PC-3 (cell line): ENCODE data around the gene KANK4. TPM values are rescaled to one million over a fixed set of nuclear protein-coding genes. Genes with fewer than 3 reads are reported as not detected.

Source experiments
- ATAC-seq: fragments of 200-7000 bp; cut with Tn5 transposase; 2 replicates; pipeline ENCODE4 v1.9.1; 2020; ENCODE audit warnings: mild to moderate bottlenecking, moderate library complexity
- BruUV-seq: library from RNA; stranded (reverse); fragments of 400-500 nt; replicated peaks from 2 replicates; lab custom pipeline; 2021; lab: Mats Ljungman, UMichigan
- CTCF ChIA-PET: fragments of 300-600 bp; sonication (Branson Sonifier 250); formaldehyde crosslinking; loops from one replicate; lab custom pipeline; 2022; ENCODE audit warnings: antibody characterized with exemption; lab: Charles Lee
- POLR2A ChIA-PET: fragments of 300-600 bp; sonication (Branson Sonifier 250); formaldehyde crosslinking; loops from one replicate; lab custom pipeline; 2022; ENCODE audit warnings: antibody characterized with exemption; ENCODE audit not compliant: unreplicated experiment; lab: Charles Lee
- DNase-seq: peaks from one replicate; pipeline ENCODE4 v3.0.0-alpha.2; 2015
- H2AFZ ChIP-seq: fragments of 300-600 bp; sonication (generic); 2 replicates; pipeline ENCODE4 v1.6.0; 2016; ENCODE audit warnings: antibody characterized with exemption, low read length
- H3F3A ChIP-seq: fragments of 300-600 bp; sonication (generic); one replicate; pipeline ENCODE4 v1.6.0; 2017; ENCODE audit warnings: antibody characterized with exemption, low read length, control low read depth, mild to moderate bottlenecking; ENCODE audit not compliant: unreplicated experiment
- H3K27ac ChIP-seq: fragments of 300-600 bp; sonication (generic); 2 replicates; pipeline ENCODE4 v1.5.1; 2016; ENCODE audit warnings: mild to moderate bottlenecking, low read length
- H3K27me3 ChIP-seq: fragments of 300-600 bp; sonication (generic); 2 replicates; pipeline ENCODE4 v1.6.1; 2016; ENCODE audit warnings: low read length, mixed read lengths
- H3K36me3 ChIP-seq: fragments of 300-600 bp; sonication (generic); 2 replicates; pipeline ENCODE4 v1.6.1; 2016; ENCODE audit warnings: low read depth, mixed run types, low read length, mixed read lengths
- H3K4me1 ChIP-seq: fragments of 300-600 bp; sonication (generic); 2 replicates; pipeline ENCODE4 v1.5.1; 2016; ENCODE audit warnings: low read length; ENCODE audit not compliant: insufficient read depth
- H3K4me2 ChIP-seq: fragments of 300-600 bp; sonication (generic); 2 replicates; pipeline ENCODE4 v1.6.0; 2016; ENCODE audit warnings: low read length
- H3K4me3 ChIP-seq: fragments of 300-600 bp; sonication (generic); 2 replicates; pipeline ENCODE4 v1.5.1; 2016; ENCODE audit warnings: mild to moderate bottlenecking, low read length, mixed read lengths
- H3K79me2 ChIP-seq: fragments of 300-600 bp; sonication (generic); 2 replicates; pipeline ENCODE4 v1.6.1; 2017; ENCODE audit warnings: low read length, mixed read lengths
- H3K9ac ChIP-seq: fragments of 300-600 bp; sonication (generic); 2 replicates; pipeline ENCODE4 v1.6.0; 2016; ENCODE audit warnings: mild to moderate bottlenecking, low read length
- H3K9me2 ChIP-seq: fragments of 300-600 bp; sonication (generic); replicated peaks from 2 replicates; pipeline ENCODE4 v1.6.1; 2016; ENCODE audit warnings: mixed run types, low read length, mixed read lengths
- H3K9me3 ChIP-seq: fragments of 300-600 bp; sonication (generic); 2 replicates; pipeline ENCODE4 v1.6.1; 2016; ENCODE audit warnings: low read length, mixed read lengths
- H4K20me1 ChIP-seq: fragments of 300-600 bp; sonication (generic); 2 replicates; pipeline ENCODE4 v1.6.1; 2016; ENCODE audit warnings: low read length, mixed read lengths
- EZH2 ChIP-seq: fragments of 300-600 bp; sonication (generic); IDR thresholded peaks from one replicate; pipeline ENCODE4 v1.6.1; 2017; ENCODE audit warnings: antibody characterized with exemption, mild to moderate bottlenecking, low read length; ENCODE audit not compliant: unreplicated experiment
- EZH2phosphoT487 ChIP-seq: fragments of 300-600 bp; sonication (generic); IDR thresholded peaks from 2 replicates; pipeline ENCODE4 v1.6.1; 2018; ENCODE audit warnings: mild to moderate bottlenecking, antibody characterized with exemption, low read length, borderline replicate concordance
- intact Hi-C: fragments of 100-400 bp; cut with micrococcal nuclease; formaldehyde crosslinking; loops from 2 replicates; pipeline ENCODE4 v1.9.0; 2023
- total RNA-seq: library from RNA; depleted of rRNA; stranded (reverse); fragments of >200 nt; gene quantifications from 2 replicates; pipeline ENCODE4 v1.2.3, GENCODE V29; 2014
- TF ChIP-seq, protein P1 (sequence below): fragments of 300-600 bp; sonication (generic); conservative IDR thresholded peaks from 2 replicates; pipeline ENCODE4 v1.5.1; 2017; ENCODE audit warnings: antibody characterized with exemption, low read depth, mild to moderate bottlenecking, low read length

Gene KANK4
- total RNA-seq, 1 experiment from 2014 or later: not detected

DNA sequence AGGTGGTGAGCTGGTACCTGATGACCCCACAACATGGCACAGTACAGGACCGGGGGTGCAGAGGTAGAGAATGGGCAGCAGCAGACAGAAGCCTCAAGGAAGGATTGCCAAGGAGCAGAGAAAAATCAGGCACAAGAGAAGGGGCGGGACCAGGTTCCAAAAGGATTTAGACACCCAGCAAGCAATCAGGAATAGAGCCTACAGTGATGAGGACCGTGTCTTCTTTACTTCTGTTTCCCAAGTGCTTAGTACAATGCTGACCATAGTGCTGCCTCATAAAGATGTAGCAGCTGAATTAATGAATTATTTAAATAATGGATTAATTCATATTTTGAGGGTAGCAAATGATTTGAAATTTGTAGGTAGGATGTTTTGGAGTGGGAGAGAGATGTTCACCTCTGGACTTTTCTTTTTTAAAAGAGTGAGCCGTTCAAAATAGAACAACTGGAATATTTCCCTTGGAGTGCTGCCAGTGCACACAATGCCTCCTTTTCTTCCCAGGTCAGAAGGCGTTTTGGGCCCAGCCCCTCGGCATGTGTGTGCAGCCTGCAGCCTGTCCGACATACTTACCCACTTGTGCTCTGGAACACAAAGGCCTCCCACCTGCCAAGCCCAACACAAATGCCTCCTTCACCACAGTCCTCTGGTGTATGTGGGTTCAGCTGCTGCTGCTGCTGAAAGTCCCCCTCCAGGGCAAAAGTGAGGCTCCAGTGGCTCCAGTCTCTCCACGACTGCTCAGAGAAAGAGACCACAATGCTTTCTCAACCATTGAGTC is 19.6 kb downstream of the KANK4 start:
- no peak overlapping the region for H3K27ac ChIP-seq
- POLR2A ChIA-PET: no interaction called here
- CTCF ChIA-PET: no interaction called here

DNA sequence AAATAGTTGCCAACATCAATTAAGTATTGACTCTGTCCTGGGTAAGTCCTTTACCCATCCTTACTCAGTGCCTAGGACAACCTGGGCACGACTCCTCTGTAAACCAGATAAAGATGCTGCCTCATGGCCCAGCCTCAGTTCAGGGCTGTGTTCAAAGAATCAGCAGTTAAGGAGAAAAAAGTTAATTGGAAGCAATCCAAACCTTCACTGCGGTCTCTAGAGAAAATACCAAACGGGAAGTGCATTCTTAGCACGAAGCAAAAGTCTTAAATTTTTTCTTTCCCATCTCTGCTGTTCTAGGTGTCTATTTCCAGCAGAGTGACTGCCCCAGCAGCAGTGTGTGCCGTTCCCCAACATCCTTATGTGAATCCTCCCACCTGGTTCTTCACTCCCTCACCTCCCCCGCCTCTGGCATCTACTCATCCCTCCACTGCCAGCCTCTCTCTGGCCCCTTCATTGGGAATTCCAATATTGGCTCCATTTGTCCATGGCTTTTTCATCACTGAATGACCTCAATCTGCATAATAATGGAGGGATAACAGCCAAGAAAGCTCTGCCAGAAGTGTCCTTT is 23.2 kb downstream of the KANK4 start:
- H3K79me2 ChIP-seq: no peaks in the 10 kb centered on the region
- no TSS peak for BruUV-seq
- H3K27me3 ChIP-seq: no peaks in the 10 kb centered on the region
- H3K4me3 ChIP-seq: peak overlapping the region; percentile 54; the same call in 1 of the 2 replicates
- no peaks in the 10 kb centered on the region for H3K9me3 ChIP-seq
- TF ChIP-seq, protein P1, sequence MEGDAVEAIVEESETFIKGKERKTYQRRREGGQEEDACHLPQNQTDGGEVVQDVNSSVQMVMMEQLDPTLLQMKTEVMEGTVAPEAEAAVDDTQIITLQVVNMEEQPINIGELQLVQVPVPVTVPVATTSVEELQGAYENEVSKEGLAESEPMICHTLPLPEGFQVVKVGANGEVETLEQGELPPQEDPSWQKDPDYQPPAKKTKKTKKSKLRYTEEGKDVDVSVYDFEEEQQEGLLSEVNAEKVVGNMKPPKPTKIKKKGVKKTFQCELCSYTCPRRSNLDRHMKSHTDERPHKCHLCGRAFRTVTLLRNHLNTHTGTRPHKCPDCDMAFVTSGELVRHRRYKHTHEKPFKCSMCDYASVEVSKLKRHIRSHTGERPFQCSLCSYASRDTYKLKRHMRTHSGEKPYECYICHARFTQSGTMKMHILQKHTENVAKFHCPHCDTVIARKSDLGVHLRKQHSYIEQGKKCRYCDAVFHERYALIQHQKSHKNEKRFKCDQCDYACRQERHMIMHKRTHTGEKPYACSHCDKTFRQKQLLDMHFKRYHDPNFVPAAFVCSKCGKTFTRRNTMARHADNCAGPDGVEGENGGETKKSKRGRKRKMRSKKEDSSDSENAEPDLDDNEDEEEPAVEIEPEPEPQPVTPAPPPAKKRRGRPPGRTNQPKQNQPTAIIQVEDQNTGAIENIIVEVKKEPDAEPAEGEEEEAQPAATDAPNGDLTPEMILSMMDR: no peak
- TF ChIP-seq EZH2: no peak
- no peak for TF ChIP-seq EZH2phosphoT487
- H3K4me1 ChIP-seq: peaks cover 21% of the 10 kb centered on the region
- intact Hi-C loops: loop anchor here (5.0 kb wide), 1 partner anchor 111 kb away; no protein-coding TSS in a partner anchor
- no peaks in the 10 kb centered on the region for H3K36me3 ChIP-seq
- ChIA-PET CTCF (no interaction called here), POLR2A (no interaction called here)
- H3F3A ChIP-seq: no peaks in the 10 kb centered on the region
- H3K27ac ChIP-seq: peak overlapping the region; percentile 75
- peak overlapping the region; percentile 80 for H3K4me2 ChIP-seq
- no peaks in the 10 kb centered on the region for H3K9me2 ChIP-seq
- no peaks in the 10 kb centered on the region for H4K20me1 ChIP-seq
- ATAC-seq (peak; percentile 98), DNase-seq (peak; percentile 95)
- H2AFZ ChIP-seq: peak overlapping the region; percentile 51
- H3K9ac ChIP-seq: no peak overlapping the region

More for the DNA sequence above, 19.6 kb downstream of the KANK4 start:
- H4K20me1 ChIP-seq: no peaks in the 10 kb centered on the region
- H3K27me3 ChIP-seq: no peaks in the 10 kb centered on the region
- H3K4me3 ChIP-seq: no peak overlapping the region
- no peak for TF ChIP-seq EZH2phosphoT487
- TF ChIP-seq, protein P1: no peak
- no peak for TF ChIP-seq EZH2
- H3K4me1 ChIP-seq: peaks cover 21% of the 10 kb centered on the region
- H3K4me2 ChIP-seq: peak overlapping the region; percentile 26; the same call in 1 of the 2 replicates
- no peak for ATAC-seq
- H3K9me3 ChIP-seq: no peaks in the 10 kb centered on the region
- no peaks in the 10 kb centered on the region for H3K79me2 ChIP-seq
- no peaks in the 10 kb centered on the region for H3K36me3 ChIP-seq
- H3K9me2 ChIP-seq: no peaks in the 10 kb centered on the region
- H2AFZ ChIP-seq: peak overlapping the region; percentile 15; the same call in 1 of the 2 replicates
- DNase-seq: peak; percentile 47
- H3F3A ChIP-seq: no peaks in the 10 kb centered on the region
- no peak overlapping the region for H3K9ac ChIP-seq
- no TSS peak for BruUV-seq
- intact Hi-C loops: loop anchor here (5.0 kb wide), 1 partner anchor 108 kb away; no protein-coding TSS in a partner anchor
